Pulmonary artery endothelial cell (primary cell): Measurements from ENCODE around the gene FAM98C. TPM values are rescaled to one million over a fixed set of nuclear protein-coding genes. Genes with fewer than 3 reads are reported as not detected.
"Not testable (repeated sequence)": the region's sequence is repeated elsewhere in the genome, so short reads cannot be mapped to it uniquely, and the experiment has no call there.

Experiments used
- DNase-seq: peaks from one replicate; pipeline ENCODE4 v3.0.0-alpha.2; 2011; ENCODE audit warnings: low read depth, low spot score
- total RNA-seq: library from RNA; depleted of rRNA; stranded (reverse); fragments of >200 nt; gene quantifications from 2 replicates; pipeline ENCODE4 v1.2.3, GENCODE V29; 2014

FAM98C gene
- total RNA-seq: 7.7 and 8.2 TPM in 2 replicates

- DNase-seq: peak; percentile 85
Observed at GRCh38 chr19:38402967-38403674, at the start of gene FAM98C. TSS of gene FAM98C (plus strand) at chr19:38403093. CDS start at chr19:38403154, 61 bp downstream.

DNA sequence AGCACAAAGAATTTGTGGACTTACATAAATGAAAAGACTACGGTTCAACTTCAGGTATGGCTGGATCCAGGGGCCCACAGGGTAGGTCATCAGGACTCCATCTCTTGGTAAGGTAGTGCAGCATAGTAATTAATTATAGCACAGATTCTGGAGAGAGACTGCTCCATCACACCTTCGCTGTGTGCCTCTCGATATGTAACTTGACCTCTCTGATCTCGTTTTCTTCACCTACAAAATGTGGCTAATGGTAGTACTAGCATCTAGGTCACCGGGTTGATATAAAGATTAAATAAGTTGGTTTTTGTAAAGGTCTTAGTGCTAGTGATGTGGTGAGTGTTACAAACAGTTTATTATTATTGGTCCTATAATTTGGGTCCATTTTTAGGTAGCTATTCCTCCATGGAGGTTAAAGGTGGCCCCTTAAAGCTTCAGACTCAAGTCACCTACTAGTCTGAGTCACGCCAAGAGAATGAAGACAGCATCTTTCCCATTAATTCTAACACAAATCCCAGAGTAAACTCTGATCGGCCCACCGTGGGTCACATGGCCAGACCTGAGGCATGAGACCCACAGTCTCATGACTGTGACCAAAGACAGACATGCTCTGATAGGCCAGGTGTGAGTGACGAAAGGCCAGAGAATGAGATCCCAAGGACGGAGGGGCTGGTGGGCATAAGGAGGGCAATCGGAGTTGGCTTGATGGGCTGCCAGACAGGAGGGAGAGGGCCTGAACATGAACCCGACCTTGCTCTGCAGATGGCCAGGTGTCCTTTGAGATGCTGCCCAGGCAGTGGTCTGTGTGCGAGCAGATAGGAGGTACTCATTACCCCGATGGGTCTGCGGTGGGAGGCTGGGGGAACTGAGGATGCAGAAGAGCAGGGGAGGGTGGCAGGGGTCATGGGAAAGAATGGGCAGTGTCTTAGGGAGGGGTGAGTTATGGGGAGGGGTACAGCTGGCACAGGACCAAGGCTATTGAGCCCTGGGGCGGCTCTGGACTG is 46.9 kb upstream of the FAM98C start:
- no peak for DNase-seq

DNA sequence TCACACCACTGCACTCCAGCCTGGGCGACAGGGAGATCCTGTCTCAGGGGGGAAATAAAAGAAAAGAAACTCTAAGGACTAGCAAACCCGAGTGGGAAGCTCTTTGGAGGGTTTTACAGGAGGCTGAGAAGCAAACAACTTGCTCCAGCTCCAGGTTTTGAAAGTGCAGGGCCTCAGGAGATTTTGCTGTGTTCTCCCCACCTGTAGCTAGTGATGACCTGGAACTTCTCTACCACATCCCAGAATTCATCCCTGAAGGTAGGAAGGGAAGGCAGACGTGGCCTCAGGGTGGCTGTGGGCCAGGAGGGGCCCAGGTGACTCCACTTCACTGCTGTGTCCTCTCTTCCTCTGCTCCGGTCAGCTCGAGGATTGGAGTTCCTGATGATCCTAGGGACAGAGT is 44.8 kb upstream of the FAM98C start:
- DNase-seq: no peak

DNA sequence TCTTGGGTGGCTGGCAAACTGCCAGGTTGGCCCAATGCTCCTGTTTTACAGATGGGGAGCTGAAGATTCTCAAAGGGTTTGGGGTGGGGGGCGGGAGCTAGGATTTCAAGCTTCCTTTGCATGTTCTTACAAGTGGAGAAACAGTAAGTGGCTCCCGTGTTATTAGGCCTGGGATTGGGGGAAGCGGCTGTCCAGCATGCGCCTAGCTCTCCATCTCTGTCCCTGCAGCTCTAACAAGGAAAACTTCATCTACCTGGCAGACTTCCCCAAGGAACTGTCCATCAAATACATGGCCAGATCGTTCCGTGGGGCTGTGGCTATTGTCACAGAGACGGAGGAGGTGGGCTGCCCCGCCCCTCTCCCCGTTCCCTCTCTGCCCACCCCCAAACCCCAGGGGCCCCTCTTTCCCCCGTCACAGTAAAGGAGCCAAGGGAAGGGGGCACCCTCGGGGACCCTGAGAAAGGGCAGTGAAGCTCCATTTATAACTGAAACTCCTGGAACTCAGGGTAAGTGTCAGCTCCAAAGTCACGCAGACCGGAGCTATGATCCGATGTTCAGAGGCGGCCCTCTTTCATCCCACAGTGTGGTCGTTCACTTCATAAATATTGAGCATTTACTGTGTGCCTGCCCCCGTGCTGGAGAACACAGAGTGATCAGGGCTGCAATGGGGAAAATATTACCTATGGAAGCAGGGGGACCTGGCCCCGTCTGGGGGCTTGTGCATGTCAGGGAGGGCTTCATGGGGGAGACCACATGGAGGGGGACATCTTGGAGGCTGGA is 43.5 kb upstream of the FAM98C start:
- no peak for DNase-seq

GRCh38 chr19:38360351-38360750 is 42.5 kb upstream of the FAM98C start:
- DNase-seq: no peak

- DNase-seq: no peak
Observed at GRCh38 chr19:38360839-38361631, 41.9 kb upstream of the FAM98C start.

GRCh38 chr19:38361633-38362075 is 41.2 kb upstream of the FAM98C start:
- DNase-seq: peak; percentile 24

DNA sequence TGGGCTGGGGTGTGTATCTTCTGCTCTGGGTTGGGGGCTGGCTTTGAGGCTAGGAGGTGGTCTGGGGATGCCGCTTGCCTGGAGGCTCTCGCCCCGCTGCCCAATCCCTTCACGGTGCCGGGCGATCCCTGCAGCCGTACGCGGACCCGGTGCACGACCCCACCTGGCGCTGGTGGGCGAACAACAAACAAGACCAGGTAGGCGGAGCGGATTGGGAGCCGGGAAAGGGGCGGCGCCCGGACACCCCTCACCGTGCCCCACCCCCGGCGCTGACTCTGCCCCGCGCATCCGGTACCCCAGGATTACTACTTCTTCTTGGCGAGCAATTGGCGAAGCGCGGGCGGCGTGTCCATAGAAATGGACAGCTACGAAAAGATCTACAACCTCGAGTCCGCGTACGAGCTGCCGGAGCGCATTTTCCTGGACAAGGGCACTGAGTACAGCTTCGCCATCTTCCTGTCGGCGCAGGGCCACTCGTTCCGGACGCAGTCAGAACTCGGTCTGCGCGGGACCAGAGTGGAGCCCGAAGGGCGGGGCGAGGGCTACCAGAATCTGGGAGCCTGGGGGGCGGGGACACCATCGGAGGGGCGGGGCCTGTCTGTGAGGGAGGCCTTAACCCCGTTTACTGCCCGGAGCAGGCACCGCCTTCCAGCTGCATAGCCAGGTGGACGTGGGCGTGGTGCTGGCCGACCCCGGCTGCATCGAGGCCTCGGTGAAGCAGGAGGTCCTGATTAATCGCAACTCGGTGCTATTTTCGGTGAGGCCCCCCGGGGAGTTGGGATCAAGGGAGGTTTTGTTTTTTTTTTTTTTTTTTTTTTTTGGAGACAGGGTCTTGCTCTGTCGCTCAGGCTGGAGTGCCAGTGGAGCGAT is 40.6 kb upstream of the FAM98C start:
- DNase-seq: no peak

DNA sequence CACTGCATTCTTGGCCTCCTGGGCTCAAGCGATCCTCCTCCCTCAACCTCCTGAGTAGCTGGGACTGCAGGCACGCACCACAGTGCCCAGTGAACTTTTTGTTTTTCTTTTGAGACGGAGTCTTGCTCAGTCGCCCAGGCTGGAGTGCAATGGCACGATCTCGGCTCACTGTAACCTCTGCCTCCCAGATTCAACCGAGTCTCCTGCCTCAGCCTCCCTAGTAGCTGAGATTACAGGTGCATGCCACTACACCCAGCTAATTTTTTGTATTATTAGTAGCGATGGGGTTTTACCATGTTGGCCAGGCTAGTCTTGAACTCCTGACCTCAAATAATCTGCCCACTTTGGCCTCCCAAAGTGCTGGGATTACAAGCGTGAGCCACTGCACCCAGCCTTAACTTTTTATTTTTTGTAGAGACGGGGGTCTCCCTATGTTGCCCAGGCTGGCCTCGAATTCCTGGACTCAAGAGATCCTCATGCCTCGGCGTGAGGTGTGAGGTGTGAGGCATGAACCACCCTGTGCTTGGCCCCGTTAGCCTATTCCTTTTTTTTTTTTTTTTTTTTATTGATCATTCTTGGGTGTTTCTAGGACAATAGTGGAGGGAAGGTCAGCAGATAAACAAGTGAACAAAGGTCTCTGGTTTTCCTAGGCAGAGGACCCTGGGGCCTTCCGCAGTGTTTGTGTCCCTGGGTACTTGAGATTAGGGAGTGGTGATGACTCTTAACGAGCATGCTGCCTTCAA is 39.8 kb upstream of the FAM98C start:
- DNase-seq: not testable (repeated sequence)

GRCh38 chr19:38367041-38367440 is 35.9 kb upstream of the FAM98C start:
- no peak for DNase-seq

DNA sequence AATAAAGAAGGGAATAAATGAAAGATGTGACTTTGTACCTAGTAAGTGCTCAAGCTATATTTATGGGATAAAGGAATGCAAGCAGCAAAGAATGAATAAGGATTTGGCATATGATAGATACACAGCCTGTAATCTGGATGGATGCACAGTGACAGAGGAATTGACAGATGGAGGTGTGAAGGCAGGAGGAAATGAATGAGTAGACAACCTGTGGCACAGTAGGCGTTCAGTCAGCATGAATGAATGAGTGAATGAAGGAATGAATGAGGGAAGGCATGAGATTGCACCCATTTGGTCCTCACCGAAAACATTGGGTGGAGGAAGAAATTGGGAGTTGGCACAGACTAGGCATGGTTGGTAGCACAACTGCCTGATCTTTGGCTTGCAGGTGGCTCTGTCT is 33.3 kb upstream of the FAM98C start:
- DNase-seq: no peak

DNA sequence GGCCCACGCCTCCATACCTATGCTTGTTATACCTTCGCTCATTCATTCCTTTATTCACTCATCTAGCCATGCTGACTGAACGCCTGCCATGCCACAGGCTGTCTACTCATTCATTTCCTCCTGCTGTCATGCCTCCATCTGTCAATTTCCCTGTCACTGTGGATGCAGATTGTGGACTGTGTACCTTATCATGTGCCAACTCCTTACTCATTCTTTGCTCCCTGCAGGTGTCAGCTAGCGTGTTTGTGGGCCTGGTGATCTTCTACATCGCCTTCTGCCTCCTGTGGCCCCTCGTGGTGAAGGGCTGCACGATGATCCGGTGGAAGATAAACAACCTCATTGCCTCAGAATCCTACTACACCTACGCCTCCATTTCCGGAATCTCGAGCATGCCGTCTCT is 32.6 kb upstream of the FAM98C start:
- no peak for DNase-seq

DNA sequence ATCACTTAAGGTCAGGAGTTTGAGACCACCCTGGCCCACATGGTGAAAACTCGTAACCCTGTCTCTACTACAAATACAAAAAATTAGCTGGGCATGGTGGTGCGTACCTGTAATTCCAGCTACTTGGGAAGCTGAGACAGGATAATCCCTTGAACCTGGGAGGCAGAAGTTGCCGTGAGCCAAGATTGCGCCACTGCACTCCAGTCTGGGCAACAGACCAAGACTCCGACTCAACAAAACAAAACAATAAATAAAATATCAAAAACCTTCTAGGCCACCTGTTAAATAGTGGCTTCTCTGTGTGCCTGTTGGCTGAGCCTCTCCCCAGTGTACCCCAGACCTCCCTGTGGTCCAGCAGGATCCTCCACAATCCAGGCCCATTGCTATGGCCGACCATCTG is 31.8 kb upstream of the FAM98C start:
- DNase-seq: no peak

GRCh38 chr19:38373907-38374331 is 29.0 kb upstream of the FAM98C start:
- no peak for DNase-seq

DNA sequence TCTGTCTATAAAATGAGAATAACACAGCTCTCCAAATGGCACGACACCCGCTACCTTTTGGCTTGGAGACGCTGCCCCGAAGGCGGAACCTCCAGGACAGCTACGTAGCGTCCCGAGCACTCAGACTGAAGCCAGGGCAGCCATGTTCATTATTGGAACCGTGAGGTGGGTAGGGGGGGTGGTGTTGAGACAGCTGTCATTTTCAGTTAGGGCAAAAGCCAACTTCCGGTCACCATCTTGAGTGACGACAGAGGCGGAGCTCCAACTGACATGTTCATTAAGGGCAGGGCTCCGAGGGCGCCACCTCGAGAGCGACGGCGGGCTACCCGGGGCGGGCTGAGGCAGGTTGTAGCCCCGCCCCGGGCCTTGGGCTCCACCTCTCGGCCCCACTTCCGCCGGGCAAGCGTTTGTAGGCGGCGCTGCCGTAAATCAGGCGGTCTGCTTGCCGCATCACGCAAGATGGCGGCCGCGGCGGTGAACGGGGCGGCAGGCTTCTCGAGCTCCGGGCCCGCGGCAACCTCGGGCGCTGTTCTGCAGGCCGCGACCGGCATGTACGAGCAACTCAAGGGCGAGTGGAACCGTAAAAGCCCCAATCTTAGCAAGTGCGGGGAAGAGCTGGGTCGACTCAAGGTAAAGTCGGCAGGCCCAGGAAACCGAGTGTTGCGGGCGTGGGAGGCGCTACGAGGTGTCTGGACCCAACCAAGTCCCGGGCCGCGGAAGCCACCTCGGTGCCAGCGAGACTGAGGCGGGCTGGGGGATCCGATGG is 28.4 kb upstream of the FAM98C start, which contains the start of gene PSMD8:
PSMD8 (plus strand) TSS at position 240 of the 766 bp plus-strand sequence; CDS start at position 271, 31 bp downstream.
- peak; percentile 96 for DNase-seq

- DNase-seq: no peak
Observed at GRCh38 chr19:38375098-38375493, 27.8 kb upstream of the FAM98C start.

DNA sequence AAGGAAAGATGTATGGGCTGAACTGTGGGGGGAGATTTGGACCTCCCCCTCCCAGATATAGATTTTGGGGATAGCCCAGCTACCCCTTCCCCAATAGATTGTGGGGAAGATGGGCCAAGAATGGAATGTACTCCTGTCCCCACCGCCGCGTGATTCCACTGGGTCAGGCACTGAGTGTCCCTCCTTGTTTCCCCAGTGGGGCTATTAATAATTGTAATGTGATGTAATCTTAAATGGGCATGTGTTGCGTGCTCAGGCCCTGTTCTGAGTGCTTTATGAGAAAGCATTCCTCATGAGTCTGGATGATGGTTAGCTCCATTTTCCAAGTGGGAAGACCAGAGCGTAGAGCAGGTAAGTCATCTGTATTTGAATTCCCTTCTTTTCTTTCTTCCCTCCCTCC is 27.1 kb upstream of the FAM98C start:
- no peak for DNase-seq

DNA sequence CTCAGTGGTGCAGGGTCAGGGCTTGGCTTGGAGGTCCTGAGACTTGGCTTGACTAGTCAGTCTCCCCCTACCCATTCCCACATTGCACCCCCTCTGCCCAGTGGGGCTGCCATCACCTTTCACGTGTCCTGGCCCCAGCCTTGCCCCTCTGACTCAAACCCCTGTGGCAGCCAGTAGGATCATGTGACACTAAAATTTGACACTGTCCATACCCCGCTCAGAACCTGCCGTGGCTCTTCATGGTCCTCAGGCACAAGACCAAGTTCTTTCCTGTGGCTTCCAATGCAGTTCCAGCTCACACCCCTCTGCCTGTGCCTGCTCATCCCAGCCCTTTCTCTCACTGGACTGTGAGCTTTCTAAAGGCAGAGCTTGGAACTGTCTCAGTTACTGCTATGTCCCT is 26.3 kb upstream of the FAM98C start:
- no peak for DNase-seq
